ENCODE results near the gene IL1RAPL1.

Gene IL1RAPL1

GRCh38 chrX:29455702-29456101, 868.5 kb downstream of the IL1RAPL1 start:
- DNase-seq, result no peak

GRCh38 chrX:29461039-29461438, 873.8 kb downstream of the IL1RAPL1 start:
- DNase-seq, result no peak

GRCh38 chrX:29466456-29466855, 879.2 kb downstream of the IL1RAPL1 start:
- DNase-seq, result no peak

- DNase-seq, result no peak
Observed at GRCh38 chrX:29468911-29469494, 881.8 kb downstream of the IL1RAPL1 start.

GRCh38 chrX:29470030-29470429, 882.8 kb downstream of the IL1RAPL1 start:
- DNase-seq, result no peak

- DNase-seq, result no peak
Observed at GRCh38 chrX:29471829-29472228, 884.6 kb downstream of the IL1RAPL1 start.

- DNase-seq, result no peak
Observed at GRCh38 chrX:29477878-29478277, 890.6 kb downstream of the IL1RAPL1 start.

GRCh38 chrX:29478336-29479069, 891.3 kb downstream of the IL1RAPL1 start:
- no peak for DNase-seq

GRCh38 chrX:29487214-29487613, 900.0 kb downstream of the IL1RAPL1 start:
- DNase-seq, result no peak

- DNase-seq, result no peak
Observed at GRCh38 chrX:29487714-29488113, 900.5 kb downstream of the IL1RAPL1 start.

GRCh38 chrX:29488919-29489318, 901.7 kb downstream of the IL1RAPL1 start:
- no peak for DNase-seq

- DNase-seq, result no peak
Observed at GRCh38 chrX:29490606-29491005, 903.4 kb downstream of the IL1RAPL1 start.

- DNase-seq, result no peak
Observed at GRCh38 chrX:29491659-29492058, 904.4 kb downstream of the IL1RAPL1 start.

- DNase-seq, result no peak
Observed at GRCh38 chrX:29496636-29497180, 909.5 kb downstream of the IL1RAPL1 start.

GRCh38 chrX:29506729-29507128, 919.5 kb downstream of the IL1RAPL1 start:
- DNase-seq, result no peak

- DNase-seq, result no peak
Observed at GRCh38 chrX:29518100-29518499, 930.9 kb downstream of the IL1RAPL1 start.

GRCh38 chrX:29528281-29528680, 941.0 kb downstream of the IL1RAPL1 start:
- DNase-seq, result no peak

GRCh38 chrX:29530501-29530900, 943.3 kb downstream of the IL1RAPL1 start:
- DNase-seq, result no peak

- DNase-seq, result no peak
Observed at GRCh38 chrX:29531336-29531735, 944.1 kb downstream of the IL1RAPL1 start.

- DNase-seq, result no peak
Observed at GRCh38 chrX:29535212-29536162, 948.2 kb downstream of the IL1RAPL1 start.

GRCh38 chrX:29541038-29541437, 953.8 kb downstream of the IL1RAPL1 start:
- no peak for DNase-seq

GRCh38 chrX:29542152-29542551, 954.9 kb downstream of the IL1RAPL1 start:
- DNase-seq, result no peak

GRCh38 chrX:29545878-29546277, 958.6 kb downstream of the IL1RAPL1 start:
- no peak for DNase-seq
